Tibial nerve (tissue), 4 donors: ENCODE results near the gene STEAP1B.

Experiments
- EP300 ChIP-seq, 2 donors: sonication (generic); formaldehyde crosslinking; IDR thresholded peaks; one replicate each; pipeline ENCODE4 v1.6.1; 2017; ENCODE audit warnings: antibody characterized with exemption in 2 of 2, mild to moderate bottlenecking in 1 of 2
- POLR2A ChIP-seq, 2 donors: fragments of 450-650 bp; IDR thresholded peaks; one replicate each; pipeline ENCODE4 v1.6.1; 2017; ENCODE audit warnings: antibody characterized with exemption in 2 of 2, mild to moderate bottlenecking in 2 of 2, moderate library complexity in 2 of 2
- TF ChIP-seq, protein P1 (sequence below), 5 experiments: fragments of 200-600 bp in 3 of 5; fragments of 450-650 bp in 2 of 5; sonication (generic) in 3 of 5; IDR thresholded peaks; one replicate each; pipeline ENCODE4 v1.5.1; 2016 to 2019; ENCODE audit warnings: antibody characterized with exemption in 5 of 5, mild to moderate bottlenecking in 3 of 5, moderate library complexity in 2 of 5

DNA sequence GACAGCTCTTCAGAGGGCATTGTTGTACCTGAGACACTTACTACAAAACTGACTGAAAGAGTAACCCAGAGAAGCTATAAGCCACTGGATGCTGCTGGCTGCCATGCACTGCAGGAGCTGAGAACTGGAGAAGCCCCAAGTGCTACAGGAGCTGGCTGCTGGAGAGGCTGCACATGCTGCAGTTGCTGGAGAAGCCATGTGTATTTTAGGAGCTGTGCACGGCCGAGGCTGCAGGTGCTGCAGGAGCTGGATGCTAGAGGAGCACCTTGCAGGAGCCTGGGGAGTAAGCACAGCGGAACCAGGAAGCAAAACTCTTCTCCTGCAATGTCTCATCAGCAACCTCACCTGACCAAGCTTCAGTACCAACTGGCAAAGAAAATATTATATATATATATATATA, 45.5 kb downstream of the STEAP1B start:
- TF ChIP-seq POLR2A (IDR thresholded peaks at IDR 0.05) (no peak), EP300 (IDR thresholded peaks at IDR 0.05) (no peak)
- TF ChIP-seq, protein P1, sequence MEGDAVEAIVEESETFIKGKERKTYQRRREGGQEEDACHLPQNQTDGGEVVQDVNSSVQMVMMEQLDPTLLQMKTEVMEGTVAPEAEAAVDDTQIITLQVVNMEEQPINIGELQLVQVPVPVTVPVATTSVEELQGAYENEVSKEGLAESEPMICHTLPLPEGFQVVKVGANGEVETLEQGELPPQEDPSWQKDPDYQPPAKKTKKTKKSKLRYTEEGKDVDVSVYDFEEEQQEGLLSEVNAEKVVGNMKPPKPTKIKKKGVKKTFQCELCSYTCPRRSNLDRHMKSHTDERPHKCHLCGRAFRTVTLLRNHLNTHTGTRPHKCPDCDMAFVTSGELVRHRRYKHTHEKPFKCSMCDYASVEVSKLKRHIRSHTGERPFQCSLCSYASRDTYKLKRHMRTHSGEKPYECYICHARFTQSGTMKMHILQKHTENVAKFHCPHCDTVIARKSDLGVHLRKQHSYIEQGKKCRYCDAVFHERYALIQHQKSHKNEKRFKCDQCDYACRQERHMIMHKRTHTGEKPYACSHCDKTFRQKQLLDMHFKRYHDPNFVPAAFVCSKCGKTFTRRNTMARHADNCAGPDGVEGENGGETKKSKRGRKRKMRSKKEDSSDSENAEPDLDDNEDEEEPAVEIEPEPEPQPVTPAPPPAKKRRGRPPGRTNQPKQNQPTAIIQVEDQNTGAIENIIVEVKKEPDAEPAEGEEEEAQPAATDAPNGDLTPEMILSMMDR (IDR thresholded peaks at IDR 0.05), result no peak
